ENCODE data around the gene SLC17A3.

Gene SLC17A3

DNA sequence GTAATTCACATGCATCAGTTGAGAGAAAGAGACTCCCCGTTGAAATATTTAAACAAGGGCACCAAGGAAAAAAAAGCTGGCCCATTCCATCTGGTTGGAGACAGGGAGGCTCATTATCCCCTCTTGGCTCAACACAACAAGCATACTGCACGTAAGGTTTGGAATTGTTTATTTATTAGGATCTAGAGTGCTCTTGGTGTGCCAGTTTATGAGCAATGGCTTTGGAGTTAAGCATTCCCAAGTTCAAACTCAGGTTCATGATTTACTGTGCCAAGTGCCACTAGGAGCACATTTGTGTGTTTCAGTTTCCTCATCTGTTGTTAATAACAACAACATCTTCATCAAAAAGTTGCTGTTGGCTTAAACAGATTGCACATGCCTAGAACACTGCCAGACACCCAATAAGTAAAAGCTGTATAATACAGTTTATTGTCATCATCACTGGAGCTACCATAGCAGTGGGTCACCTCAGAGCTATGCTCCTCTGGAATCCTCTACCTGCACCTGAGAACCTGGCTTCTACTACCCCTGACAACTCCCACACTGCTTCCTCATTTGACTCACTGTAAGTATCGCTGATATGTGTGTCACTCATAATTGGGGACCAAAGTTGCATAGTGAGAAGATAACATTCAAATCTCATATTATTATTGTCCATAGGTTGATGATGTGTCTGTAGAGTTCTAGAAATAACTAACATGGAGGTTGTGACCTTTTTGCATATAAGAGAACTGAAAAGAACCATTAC lies 5.4 kb downstream of the SLC17A3 start:
- no peak overlapping the region for H3K9ac ChIP-seq (ENCODE audit: low read depth, low read length)
- H3K36me3 ChIP-seq (ENCODE audit: control insufficient read depth, insufficient read depth, low read length) = no peaks in the 10 kb centered on the region
- no peak overlapping the region for H3K4me3 ChIP-seq (ENCODE audit: low read depth, low read length)
- H3K4me1 ChIP-seq (ENCODE audit: control insufficient read depth, insufficient read depth, low read length) = no peaks in the 10 kb centered on the region
- no peaks in the 10 kb centered on the region for H3K9me3 ChIP-seq (ENCODE audit: control insufficient read depth, insufficient read depth, low read length)
- H3K27me3 ChIP-seq (ENCODE audit: control insufficient read depth, insufficient read depth, low read length) = no peaks in the 10 kb centered on the region

DNA sequence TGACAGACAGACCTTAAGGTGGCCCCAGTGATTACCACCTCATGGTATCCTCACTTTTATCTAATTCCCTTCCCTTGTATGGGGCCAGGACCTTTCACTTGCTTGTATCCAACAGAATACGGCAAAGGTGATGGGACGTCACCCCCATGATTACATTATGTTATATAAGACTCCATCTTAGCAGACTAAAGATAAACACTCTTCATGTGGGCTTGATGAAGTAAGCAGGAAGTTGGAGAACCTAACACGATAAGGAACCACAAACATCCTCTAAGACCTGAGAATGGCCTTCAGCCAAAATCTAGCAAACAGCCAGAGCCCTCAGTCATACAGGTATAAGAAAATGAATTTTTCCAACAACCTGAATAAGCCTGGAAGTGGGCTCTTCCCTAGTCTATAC lies 8.0 kb downstream of the SLC17A3 start:
- no peaks in the 10 kb centered on the region for H3K4me1 ChIP-seq (ENCODE audit: control insufficient read depth, insufficient read depth, low read length)
- H3K27me3 ChIP-seq (ENCODE audit: control insufficient read depth, insufficient read depth, low read length) = no peaks in the 10 kb centered on the region
- no peaks in the 10 kb centered on the region for H3K36me3 ChIP-seq (ENCODE audit: control insufficient read depth, insufficient read depth, low read length)
- H3K9me3 ChIP-seq (ENCODE audit: control insufficient read depth, insufficient read depth, low read length) = no peaks in the 10 kb centered on the region
- H3K4me3 ChIP-seq (ENCODE audit: low read depth, low read length) = no peak overlapping the region
- H3K9ac ChIP-seq (ENCODE audit: low read depth, low read length) = no peak overlapping the region

DNA sequence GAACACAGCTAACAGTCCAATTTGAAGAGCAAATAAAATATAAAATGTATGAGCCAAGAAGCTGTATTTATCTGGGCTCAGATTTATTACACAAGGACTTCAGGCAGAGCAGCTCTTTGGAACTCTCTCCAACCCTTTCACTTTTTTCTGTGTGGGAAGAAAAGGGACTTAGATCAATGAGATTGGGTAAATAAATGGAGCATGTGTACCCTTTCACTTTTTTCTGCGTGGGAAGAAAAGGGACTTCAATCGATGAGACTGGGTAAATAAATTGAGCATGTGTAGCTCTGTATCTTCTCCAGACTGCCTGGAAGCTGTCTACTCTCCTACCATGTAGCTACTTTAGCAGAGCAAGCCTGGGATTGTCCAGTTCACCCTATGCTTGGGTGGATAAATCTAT lies 10.7 kb downstream of the SLC17A3 start:
- H3K9ac ChIP-seq (ENCODE audit: low read depth, low read length) = no peak overlapping the region
- no peaks in the 10 kb centered on the region for H3K36me3 ChIP-seq (ENCODE audit: control insufficient read depth, insufficient read depth, low read length)
- no peaks in the 10 kb centered on the region for H3K9me3 ChIP-seq (ENCODE audit: control insufficient read depth, insufficient read depth, low read length)
- H3K4me3 ChIP-seq (ENCODE audit: low read depth, low read length) = no peak overlapping the region
- H3K27me3 ChIP-seq (ENCODE audit: control insufficient read depth, insufficient read depth, low read length) = no peaks in the 10 kb centered on the region
- no peaks in the 10 kb centered on the region for H3K4me1 ChIP-seq (ENCODE audit: control insufficient read depth, insufficient read depth, low read length)

DNA sequence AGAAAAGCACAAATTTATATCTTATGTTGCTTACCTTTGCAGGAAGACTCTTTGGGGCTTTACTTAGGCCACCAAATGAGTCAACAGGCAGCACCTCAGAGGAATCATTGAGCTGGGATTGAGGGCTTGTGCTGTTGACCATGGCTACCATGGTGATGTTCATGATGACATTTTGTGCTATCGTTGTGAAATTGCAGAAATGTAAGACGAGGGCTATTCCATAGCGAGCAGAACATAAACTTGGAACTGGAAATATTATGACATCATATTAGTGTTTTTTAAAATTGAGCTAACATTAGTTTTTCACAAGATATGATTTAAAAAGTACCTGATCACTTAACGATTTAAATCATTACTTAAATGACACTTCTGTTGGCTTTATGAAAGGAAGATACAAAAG lies 11.8 kb downstream of the SLC17A3 start:
- Histone ChIP-seq H3K27me3 (ENCODE audit: control insufficient read depth, insufficient read depth, low read length) (no peaks in the 10 kb centered on the region), H3K4me3 (ENCODE audit: low read depth, low read length) (no peak overlapping the region), H3K9me3 (ENCODE audit: control insufficient read depth, insufficient read depth, low read length) (no peaks in the 10 kb centered on the region), H3K36me3 (ENCODE audit: control insufficient read depth, insufficient read depth, low read length) (no peaks in the 10 kb centered on the region), H3K9ac (ENCODE audit: low read depth, low read length) (no peak overlapping the region), H3K4me1 (ENCODE audit: control insufficient read depth, insufficient read depth, low read length) (no peaks in the 10 kb centered on the region)

DNA sequence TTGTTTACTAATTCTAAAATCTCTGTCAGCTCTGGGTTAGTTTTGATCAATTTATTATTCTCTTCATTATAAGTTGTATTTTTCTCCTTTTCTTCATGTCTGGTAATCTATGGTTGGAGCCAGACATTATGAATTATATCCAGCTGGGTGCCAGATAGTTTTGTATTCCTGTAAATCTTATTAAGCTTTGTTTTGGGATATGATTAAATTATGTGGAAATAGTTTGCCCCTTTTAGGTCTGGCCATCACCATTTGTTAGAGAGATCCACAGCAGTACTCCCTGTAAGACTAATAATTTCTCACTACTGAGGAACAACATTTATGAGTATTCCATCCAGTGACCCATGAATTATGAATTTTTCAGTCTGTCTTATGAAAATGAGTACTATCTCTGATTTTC lies 21.3 kb downstream of the SLC17A3 start:
- H3K36me3 ChIP-seq (ENCODE audit: control insufficient read depth, insufficient read depth, low read length) = no peaks in the 10 kb centered on the region
- peaks cover 4% of the 10 kb centered on the region for H3K4me1 ChIP-seq (ENCODE audit: control insufficient read depth, insufficient read depth, low read length)

DNA sequence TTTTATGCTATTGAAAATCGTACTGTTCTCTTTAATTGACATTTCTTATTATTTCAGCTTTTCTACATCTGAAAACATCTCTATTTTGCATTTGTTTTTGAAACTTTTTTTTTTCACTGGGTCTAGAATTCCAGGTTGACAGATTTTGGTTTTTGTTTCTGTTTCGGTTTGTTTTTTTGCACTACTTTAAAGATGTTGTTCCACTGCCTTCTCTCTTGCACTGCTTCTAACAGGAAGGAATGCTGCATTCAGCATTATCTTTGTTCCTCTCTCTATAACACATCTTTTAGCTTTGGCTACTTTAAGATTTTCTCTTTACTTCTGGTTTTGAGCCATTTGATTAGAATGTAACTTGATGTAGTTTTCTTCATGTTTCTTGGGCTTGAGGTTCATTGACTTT lies 22.1 kb downstream of the SLC17A3 start:
- H3K27me3 ChIP-seq (ENCODE audit: control insufficient read depth, insufficient read depth, low read length) = no peaks in the 10 kb centered on the region
- H3K9ac ChIP-seq (ENCODE audit: low read depth, low read length) = no peak overlapping the region
- no peak overlapping the region for H3K4me3 ChIP-seq (ENCODE audit: low read depth, low read length)
- peaks cover 4% of the 10 kb centered on the region for H3K4me1 ChIP-seq (ENCODE audit: control insufficient read depth, insufficient read depth, low read length)
- no peaks in the 10 kb centered on the region for H3K9me3 ChIP-seq (ENCODE audit: control insufficient read depth, insufficient read depth, low read length)
- H3K36me3 ChIP-seq (ENCODE audit: control insufficient read depth, insufficient read depth, low read length) = no peaks in the 10 kb centered on the region

More for the DNA sequence above, 21.3 kb downstream of the SLC17A3 start:
- no peak overlapping the region for H3K4me3 ChIP-seq (ENCODE audit: low read depth, low read length)
- no peak overlapping the region for H3K9ac ChIP-seq (ENCODE audit: low read depth, low read length)
- H3K9me3 ChIP-seq (ENCODE audit: control insufficient read depth, insufficient read depth, low read length) = no peaks in the 10 kb centered on the region
- no peaks in the 10 kb centered on the region for H3K27me3 ChIP-seq (ENCODE audit: control insufficient read depth, insufficient read depth, low read length)

DNA sequence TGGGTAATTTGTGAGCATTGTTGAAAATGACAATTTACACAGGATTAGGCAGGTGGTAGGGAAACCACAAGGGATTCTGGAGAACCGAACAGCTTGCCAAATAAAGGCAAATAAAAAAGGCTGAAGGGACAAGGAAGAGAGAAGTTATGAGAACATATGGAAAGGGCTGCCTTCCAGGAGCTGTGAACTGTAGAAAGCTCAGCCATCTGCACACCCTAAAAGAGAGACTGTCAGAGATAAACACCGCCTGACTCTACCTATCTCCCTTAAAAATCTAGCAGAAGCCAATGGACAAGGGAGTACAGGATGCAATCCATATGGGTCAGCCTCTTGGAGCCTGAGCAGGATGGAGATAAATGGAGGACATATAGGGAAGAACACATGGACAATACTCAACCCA lies 29.5 kb downstream of the SLC17A3 start:
- Histone ChIP-seq H3K4me3 (ENCODE audit: low read depth, low read length) (no peak overlapping the region), H3K9ac (ENCODE audit: low read depth, low read length) (no peak overlapping the region), H3K4me1 (ENCODE audit: control insufficient read depth, insufficient read depth, low read length) (no peaks in the 10 kb centered on the region), H3K9me3 (ENCODE audit: control insufficient read depth, insufficient read depth, low read length) (no peaks in the 10 kb centered on the region), H3K27me3 (ENCODE audit: control insufficient read depth, insufficient read depth, low read length) (no peaks in the 10 kb centered on the region), H3K36me3 (ENCODE audit: control insufficient read depth, insufficient read depth, low read length) (no peaks in the 10 kb centered on the region)

DNA sequence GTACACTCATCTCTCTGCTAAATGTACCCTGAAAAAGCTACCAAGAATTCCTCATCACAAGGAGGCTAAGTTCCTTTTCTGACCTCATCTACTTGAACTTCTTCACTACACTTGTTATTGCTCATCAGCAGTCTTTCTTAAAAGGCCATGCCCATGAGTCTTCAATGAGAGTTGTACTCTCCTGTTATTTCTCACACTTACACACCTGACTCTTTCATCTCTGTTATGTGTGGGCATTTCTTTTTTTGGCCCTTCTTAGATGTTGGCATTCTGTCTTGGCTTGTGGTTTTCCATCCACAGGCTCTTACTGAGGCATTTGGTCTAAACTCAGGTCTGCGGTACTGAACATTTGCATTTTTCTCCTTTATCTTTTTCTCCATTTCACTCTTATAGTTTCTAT lies 31.5 kb downstream of the SLC17A3 start:
- H3K4me3 ChIP-seq (ENCODE audit: low read depth, low read length) = no peak overlapping the region
- no peaks in the 10 kb centered on the region for H3K27me3 ChIP-seq (ENCODE audit: control insufficient read depth, insufficient read depth, low read length)
- no peaks in the 10 kb centered on the region for H3K9me3 ChIP-seq (ENCODE audit: control insufficient read depth, insufficient read depth, low read length)
- no peaks in the 10 kb centered on the region for H3K36me3 ChIP-seq (ENCODE audit: control insufficient read depth, insufficient read depth, low read length)
- no peak overlapping the region for H3K9ac ChIP-seq (ENCODE audit: low read depth, low read length)
- no peaks in the 10 kb centered on the region for H3K4me1 ChIP-seq (ENCODE audit: control insufficient read depth, insufficient read depth, low read length)

DNA sequence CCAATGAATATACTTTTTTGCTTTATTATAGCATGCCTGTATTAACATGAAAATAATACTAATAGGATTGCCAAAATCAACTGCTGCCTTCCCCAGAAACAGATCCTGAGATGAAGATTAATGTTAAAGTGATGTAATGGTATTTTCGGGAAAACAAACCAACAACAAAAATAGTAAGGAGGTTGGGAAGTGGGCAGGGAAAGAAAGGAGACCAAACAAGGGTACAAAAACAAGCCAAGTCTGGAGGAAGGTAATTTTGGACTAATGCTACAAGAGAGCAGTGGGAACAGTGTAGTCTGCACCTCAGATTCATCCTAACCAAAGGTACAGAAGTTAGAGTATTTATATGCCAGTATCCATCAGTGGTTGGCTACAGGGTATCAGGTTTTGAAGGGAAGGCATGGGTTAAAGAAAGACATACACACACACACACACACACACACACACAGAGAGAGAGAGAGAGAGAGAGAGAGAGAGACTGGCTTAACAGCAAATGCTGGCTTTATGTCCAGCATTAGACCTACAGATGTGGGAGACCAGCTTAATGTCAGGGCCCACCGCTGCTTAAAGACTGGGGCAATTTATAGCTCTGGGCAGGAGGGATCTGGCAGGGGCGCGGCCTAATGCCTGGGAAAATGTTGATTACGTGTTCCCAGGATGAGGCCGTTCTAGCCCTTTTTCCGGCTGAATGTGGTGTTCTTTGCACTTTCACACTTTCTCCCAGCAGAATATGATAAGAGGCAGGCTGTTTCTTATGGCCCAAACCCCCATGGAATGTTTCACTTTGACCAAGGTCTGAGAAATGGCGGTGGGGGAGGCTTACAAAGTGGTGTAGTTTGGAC lies 38.4 kb downstream of the SLC17A3 start:
- Histone ChIP-seq H3K4me3 (ENCODE audit: low read depth, low read length) (no peak overlapping the region), H3K36me3 (ENCODE audit: control insufficient read depth, insufficient read depth, low read length) (no peaks in the 10 kb centered on the region), H3K27me3 (ENCODE audit: control insufficient read depth, insufficient read depth, low read length) (no peaks in the 10 kb centered on the region), H3K9ac (ENCODE audit: low read depth, low read length) (no peak overlapping the region), H3K4me1 (ENCODE audit: control insufficient read depth, insufficient read depth, low read length) (no peaks in the 10 kb centered on the region), H3K9me3 (ENCODE audit: control insufficient read depth, insufficient read depth, low read length) (no peaks in the 10 kb centered on the region)

DNA sequence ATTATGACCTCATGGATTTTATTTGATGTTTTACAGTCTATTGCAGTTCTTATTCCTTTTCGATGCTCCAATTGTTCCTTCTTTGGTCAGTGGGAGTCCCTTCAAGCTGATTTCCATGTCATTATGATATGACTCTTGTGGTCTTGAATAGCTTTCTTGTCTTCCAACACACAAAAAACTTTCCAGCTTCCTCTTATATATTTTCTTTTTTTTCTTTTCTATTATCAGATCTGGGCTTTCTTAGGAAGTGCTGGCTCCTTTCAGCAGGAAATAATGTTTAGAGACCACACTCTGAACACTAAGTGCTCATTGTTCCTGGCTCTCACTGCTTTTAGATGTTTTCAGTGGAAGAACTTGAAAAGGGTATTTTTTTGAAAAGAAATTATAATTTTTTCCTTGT lies 39.1 kb downstream of the SLC17A3 start:
- no peaks in the 10 kb centered on the region for H3K4me1 ChIP-seq (ENCODE audit: control insufficient read depth, insufficient read depth, low read length)
- H3K27me3 ChIP-seq (ENCODE audit: control insufficient read depth, insufficient read depth, low read length) = no peaks in the 10 kb centered on the region
- no peaks in the 10 kb centered on the region for H3K36me3 ChIP-seq (ENCODE audit: control insufficient read depth, insufficient read depth, low read length)
- H3K9ac ChIP-seq (ENCODE audit: low read depth, low read length) = no peak overlapping the region
- no peak overlapping the region for H3K4me3 ChIP-seq (ENCODE audit: low read depth, low read length)
- H3K9me3 ChIP-seq (ENCODE audit: control insufficient read depth, insufficient read depth, low read length) = no peaks in the 10 kb centered on the region

DNA sequence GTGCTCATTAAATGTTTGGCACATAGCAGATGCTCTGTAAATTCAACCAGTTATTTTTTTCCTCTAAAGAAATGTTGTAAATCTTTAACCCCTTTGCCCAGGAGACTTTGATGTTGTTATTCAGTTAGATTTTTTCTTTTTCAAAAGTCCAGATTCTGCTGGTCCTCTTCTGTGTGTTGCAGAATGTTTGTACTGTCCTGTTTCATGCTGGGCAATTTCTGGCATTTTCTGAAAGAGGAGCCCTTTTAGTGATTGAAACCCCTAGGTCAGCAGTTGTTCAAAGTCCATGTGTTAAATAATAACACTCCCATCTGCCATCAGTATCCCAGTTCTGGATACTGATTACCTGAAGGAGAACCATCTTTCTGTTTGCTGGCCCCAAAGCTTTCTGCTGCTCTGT lies 40.9 kb downstream of the SLC17A3 start:
- Histone ChIP-seq H3K36me3 (ENCODE audit: control insufficient read depth, insufficient read depth, low read length) (no peaks in the 10 kb centered on the region), H3K4me1 (ENCODE audit: control insufficient read depth, insufficient read depth, low read length) (no peaks in the 10 kb centered on the region), H3K4me3 (ENCODE audit: low read depth, low read length) (no peak overlapping the region), H3K9me3 (ENCODE audit: control insufficient read depth, insufficient read depth, low read length) (no peaks in the 10 kb centered on the region), H3K27me3 (ENCODE audit: control insufficient read depth, insufficient read depth, low read length) (no peaks in the 10 kb centered on the region), H3K9ac (ENCODE audit: low read depth, low read length) (no peak overlapping the region)

DNA sequence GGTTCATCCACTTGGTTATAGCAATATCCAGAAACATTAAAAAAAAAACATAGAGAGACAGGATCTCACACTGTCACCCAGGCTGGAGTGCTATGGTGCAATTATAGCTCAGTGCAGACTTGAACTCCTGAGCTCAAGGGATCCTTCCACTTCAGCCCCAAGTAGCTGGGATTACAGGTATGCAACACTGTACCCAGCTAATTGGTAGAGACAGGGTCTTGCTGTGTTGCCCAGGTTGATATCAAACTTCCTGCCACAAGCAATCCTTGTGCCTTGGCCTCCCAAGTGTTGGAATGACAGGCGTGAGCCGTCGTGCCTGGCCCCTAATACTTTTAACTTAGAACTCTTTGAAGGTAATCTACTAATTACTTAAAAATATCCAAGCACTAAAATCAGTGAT lies 41.4 kb downstream of the SLC17A3 start:
- no peaks in the 10 kb centered on the region for H3K9me3 ChIP-seq (ENCODE audit: control insufficient read depth, insufficient read depth, low read length)
- H3K4me1 ChIP-seq (ENCODE audit: control insufficient read depth, insufficient read depth, low read length) = no peaks in the 10 kb centered on the region
- H3K4me3 ChIP-seq (ENCODE audit: low read depth, low read length) = no peak overlapping the region
- H3K9ac ChIP-seq (ENCODE audit: low read depth, low read length) = no peak overlapping the region
- no peaks in the 10 kb centered on the region for H3K27me3 ChIP-seq (ENCODE audit: control insufficient read depth, insufficient read depth, low read length)
- no peaks in the 10 kb centered on the region for H3K36me3 ChIP-seq (ENCODE audit: control insufficient read depth, insufficient read depth, low read length)

All from iPS-15b (cell line).